ENCODE data around the gene RTN4. TPM values are rescaled to one million over a fixed set of nuclear protein-coding genes. Genes with fewer than 3 reads are reported as not detected.

RTN4 gene
- total and polyA plus RNA-seq, 10 donors, result 55.2 to 215 (median 155) TPM

GRCh38 chr2:55025082-55025481 lies 25.2 kb downstream of the RTN4 start:
- 63 to 69% (median 65%) methylated on average over 2 of the region's 2 CpGs for WGBS, 5 donors
- no peak for DNase-seq
- intact Hi-C loops (cut with DNase I; ENCODE audit: low total_unique reads), result no loop called here
- H3K4me1 ChIP-seq, result peaks cover 24 to 96% (median 70%) of the 10 kb centered on the region in 6 donors
- no peak overlapping the region for H3K4me3 ChIP-seq
- peaks cover 0 to 7% (median 0%) of the 10 kb centered on the region in 6 donors for H3K36me3 ChIP-seq
- TF ChIP-seq CTCF (IDR thresholded peaks at IDR 0.05 in 8 of 11, conservative IDR thresholded peaks at IDR 0.05 in 3 of 11) (no peak), POLR2AphosphoS5 (IDR thresholded peaks at IDR 0.05) (peak in 1 of 3 donors; percentile 18)
- no peaks in the 10 kb centered on the region for H3K27me3 ChIP-seq (replicated peaks in 1 of 7)
- peak overlapping the region in 4 of 8 donors; percentile 42 to 52 (median 44) for H3K27ac ChIP-seq
- peaks cover 0 to 5% (median 0%) of the 10 kb centered on the region in 8 donors for H3K9me3 ChIP-seq

- Histone ChIP-seq H3K9me3 (peaks cover 0 to 5% (median 0%) of the 10 kb centered on the region in 8 donors), H3K27ac (peak overlapping the region in 5 of 8 donors; percentile 4 to 84 (median 48)), H3K36me3 (peaks cover 0 to 7% (median 0%) of the 10 kb centered on the region in 6 donors), H3K4me1 (peaks cover 24 to 99% (median 78%) of the 10 kb centered on the region in 6 donors), H3K4me3 (no peak overlapping the region), H3K27me3 (replicated peaks in 1 of 7) (no peaks in the 10 kb centered on the region)
- 62 to 90% (median 72%) methylated on average over 3 of the region's 3 CpGs for WGBS, 5 donors
- intact Hi-C loops (cut with DNase I; ENCODE audit: low total_unique reads), result no loop called here
- no peak for DNase-seq
- TF ChIP-seq POLR2A (IDR thresholded peaks at IDR 0.05) (no peak), CTCF (IDR thresholded peaks at IDR 0.05 in 8 of 11, conservative IDR thresholded peaks at IDR 0.05 in 3 of 11) (no peak), POLR2AphosphoS5 (IDR thresholded peaks at IDR 0.05) (no peak)
Observed at GRCh38 chr2:55022476-55022875, 27.8 kb downstream of the RTN4 start.

- TF ChIP-seq POLR2A (IDR thresholded peaks at IDR 0.05) (no peak), CTCF (IDR thresholded peaks at IDR 0.05 in 8 of 11, conservative IDR thresholded peaks at IDR 0.05 in 3 of 11) (no peak), POLR2AphosphoS5 (IDR thresholded peaks at IDR 0.05) (no peak)
- 38 to 70% (median 55%) methylated on average over 5 of the region's 5 CpGs for WGBS, 5 donors
- H3K36me3 ChIP-seq, result peaks cover 0 to 7% (median 0%) of the 10 kb centered on the region in 6 donors
- peaks cover 0 to 5% (median 0%) of the 10 kb centered on the region in 8 donors for H3K9me3 ChIP-seq
- intact Hi-C loops (cut with DNase I; ENCODE audit: low total_unique reads), result loop anchor here (5.0 kb wide), 1 partner anchor 148 kb away; no protein-coding TSS in a partner anchor
- no peak for DNase-seq
- H3K27me3 ChIP-seq (replicated peaks in 1 of 7), result no peaks in the 10 kb centered on the region
- H3K4me3 ChIP-seq, result no peak overlapping the region
- peak overlapping the region in 7 of 8 donors; percentile 35 to 84 (median 74) for H3K27ac ChIP-seq
- H3K4me1 ChIP-seq, result peaks cover 4 to 98% (median 68%) of the 10 kb centered on the region in 6 donors
Observed at GRCh38 chr2:55019526-55020258, 30.6 kb downstream of the RTN4 start.

GRCh38 chr2:55018619-55019018 lies 31.6 kb downstream of the RTN4 start:
- Histone ChIP-seq H3K27me3 (replicated peaks in 1 of 7) (no peaks in the 10 kb centered on the region), H3K9me3 (peaks cover 0 to 5% (median 0%) of the 10 kb centered on the region in 8 donors), H3K4me3 (no peak overlapping the region), H3K36me3 (peaks cover 0 to 7% (median 0%) of the 10 kb centered on the region in 6 donors), H3K27ac (peak overlapping the region in 7 of 8 donors; percentile 35 to 84 (median 74)), H3K4me1 (peaks cover 4 to 98% (median 70%) of the 10 kb centered on the region in 6 donors)
- DNase-seq, result no peak
- TF ChIP-seq POLR2A (IDR thresholded peaks at IDR 0.05), result no peak
- TF ChIP-seq POLR2AphosphoS5 (IDR thresholded peaks at IDR 0.05), result no peak
- TF ChIP-seq CTCF (IDR thresholded peaks at IDR 0.05 in 8 of 11, conservative IDR thresholded peaks at IDR 0.05 in 3 of 11), result no peak
- WGBS, 5 donors, result 93 to 96% (median 96%) methylated on average over 1 of the region's 1 CpG
- intact Hi-C loops (cut with DNase I; ENCODE audit: low total_unique reads), result loop anchor here (5.0 kb wide), 1 partner anchor 149 kb away; no protein-coding TSS in a partner anchor

Data from spleen (tissue), 11 donors.